Spleen (tissue), 7 donors: ENCODE data around the gene DUSP10.

Experiments
- CTCF ChIP-seq, 11 experiments: fragments of 200-600 bp in 7 of 11; fragments of 450-650 bp in 4 of 11; sonication (generic) in 4 of 11; IDR thresholded peaks in 8 of 11; conservative IDR thresholded peaks in 3 of 11; 1 replicate in 7 of 11; 2 replicates in 4 of 11; pipeline versions ENCODE4 v1.4.0 to v1.8.0; 2016 to 2021; ENCODE audit warnings: antibody characterized with exemption in 11 of 11, inconsistent platforms in 4 of 11, mild to moderate bottlenecking in 1 of 11
- POLR2A ChIP-seq, 3 donors: fragments of 450-650 bp; IDR thresholded peaks; one replicate each; pipeline ENCODE4 v1.5.1; 2017; ENCODE audit warnings: antibody characterized with exemption in 3 of 3, mild to moderate bottlenecking in 1 of 3
- POLR2AphosphoS5 ChIP-seq, 3 donors: sonication (generic); formaldehyde crosslinking; IDR thresholded peaks; one replicate each; pipeline ENCODE4 v1.5.1; 2017; ENCODE audit warnings: antibody characterized with exemption in 3 of 3
- donor health status: DM: no; HTN: no; CAD: no; lungs with moderate emphysema.
- donor health status: DM: no; HTN: no; CAD: no.
- donor health status: DM: no; HTN: no; CAD: no.

- no peak for TF ChIP-seq CTCF (IDR thresholded peaks at IDR 0.05 in 8 of 11, conservative IDR thresholded peaks at IDR 0.05 in 3 of 11)
- TF ChIP-seq POLR2A (IDR thresholded peaks at IDR 0.05): no peak
- TF ChIP-seq POLR2AphosphoS5 (IDR thresholded peaks at IDR 0.05): no peak
Observed at GRCh38 chr1:221708987-221709386, 32.9 kb downstream of the DUSP10 start.
